ENCODE data around the gene SPTBN1.

The SPTBN1 gene

GRCh38 chr2:54675738-54676137, 219.6 kb downstream of the SPTBN1 start:
- H3K14ac ChIP-seq (ENCODE audit: low read length) = no peak overlapping the region
- H3K4me1 ChIP-seq (ENCODE audit: control insufficient read depth in 1 of 2, insufficient read depth in 2 of 2, low read length in 2 of 2) = peaks cover 12 to 20% of the 10 kb centered on the region in 2 experiments
- peak overlapping the region; percentile 2 for H2AK5ac ChIP-seq (ENCODE audit: low read length)
- no peak overlapping the region for H3K9ac ChIP-seq (ENCODE audit: low read length)
- peaks cover 8% of the 10 kb centered on the region for H3K79me1 ChIP-seq (ENCODE audit: low read length)
- peaks cover 3% of the 10 kb centered on the region in 2 experiments for H3K36me3 ChIP-seq (ENCODE audit: control insufficient read depth in 1 of 2, insufficient read depth in 2 of 2, low read length in 2 of 2)
- peaks cover 1% of the 10 kb centered on the region for H3K9me3 ChIP-seq (ENCODE audit: insufficient read depth, low read depth, low read length)
- no peak overlapping the region for H3K4me2 ChIP-seq (ENCODE audit: low read length)
- H2BK12ac ChIP-seq (ENCODE audit: low read length) = no peak overlapping the region
- H4K91ac ChIP-seq (ENCODE audit: low read depth, low read length) = no peak overlapping the region
- H3K27me3 ChIP-seq (ENCODE audit: insufficient read depth, low read length) = no peaks in the 10 kb centered on the region
- no peak overlapping the region for H2BK120ac ChIP-seq (ENCODE audit: insufficient read depth, low read length, poor library complexity)
- H2AFZ ChIP-seq (ENCODE audit: insufficient read depth, low read length, poor library complexity) = no peak overlapping the region
- peaks cover 3% of the 10 kb centered on the region for H3K79me2 ChIP-seq (ENCODE audit: control insufficient read depth, insufficient read depth, low read length, poor library complexity)
- no CpG with 5 or more reads among the region's 11 CpGs for WGBS (ENCODE audit: extremely low coverage, insufficient coverage, insufficient read length)
- no peak overlapping the region for H3K23ac ChIP-seq (ENCODE audit: low read length)
- DNase-seq = no peak
- H3K18ac ChIP-seq (ENCODE audit: low read length) = no peak overlapping the region
- H4K8ac ChIP-seq (ENCODE audit: low read depth, low read length) = no peak overlapping the region
- H3K4me3 ChIP-seq (ENCODE audit: low read depth, low read length) = no peak overlapping the region
- no peak overlapping the region for H4K12ac ChIP-seq (ENCODE audit: low read depth, low read length)
- H3K27ac ChIP-seq (ENCODE audit: low read depth, low read length) = no peak overlapping the region
- H2BK5ac ChIP-seq (ENCODE audit: low read depth, low read length, poor library complexity) = no peak overlapping the region
- no peak overlapping the region for H3K4ac ChIP-seq (ENCODE audit: low read depth, low read length)

DNA sequence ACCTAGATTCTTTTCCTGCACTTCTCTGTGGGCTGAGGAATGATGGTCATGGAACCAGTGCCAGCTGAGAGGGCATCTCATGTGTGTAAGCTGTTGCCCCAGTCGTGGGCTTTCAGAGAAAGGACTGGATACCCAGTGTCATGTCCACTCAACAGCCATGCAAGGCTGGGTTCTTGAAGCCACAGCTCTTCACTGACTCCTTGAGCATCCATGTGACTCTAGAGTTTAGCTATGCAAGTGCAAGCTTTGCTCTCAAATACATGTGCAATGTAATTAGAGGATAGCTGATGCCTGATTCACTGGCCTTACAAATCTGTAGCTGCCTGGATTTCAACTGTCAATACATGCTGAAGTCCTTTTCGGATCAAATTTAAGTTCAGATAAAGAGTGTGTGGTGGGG, 220.5 kb downstream of the SPTBN1 start:
- Histone ChIP-seq H4K12ac (ENCODE audit: low read depth, low read length) (no peak overlapping the region), H3K79me2 (ENCODE audit: control insufficient read depth, insufficient read depth, low read length, poor library complexity) (peaks cover 3% of the 10 kb centered on the region), H4K8ac (ENCODE audit: low read depth, low read length) (no peak overlapping the region), H3K23ac (ENCODE audit: low read length) (no peak overlapping the region), H3K36me3 (ENCODE audit: control insufficient read depth in 1 of 2, insufficient read depth in 2 of 2, low read length in 2 of 2) (peaks cover 0 to 3% of the 10 kb centered on the region in 2 experiments), H3K27me3 (ENCODE audit: insufficient read depth, low read length) (no peaks in the 10 kb centered on the region), H3K4ac (ENCODE audit: low read depth, low read length) (no peak overlapping the region), H2BK12ac (ENCODE audit: low read length) (no peak overlapping the region), H3K4me1 (ENCODE audit: control insufficient read depth in 1 of 2, insufficient read depth in 2 of 2, low read length in 2 of 2) (peaks cover 12 to 20% of the 10 kb centered on the region in 2 experiments), H3K27ac (ENCODE audit: low read depth, low read length) (no peak overlapping the region), H3K18ac (ENCODE audit: low read length) (no peak overlapping the region), H2AK5ac (ENCODE audit: low read length) (no peak overlapping the region), H3K79me1 (ENCODE audit: low read length) (peaks cover 8% of the 10 kb centered on the region), H3K4me2 (ENCODE audit: low read length) (no peak overlapping the region), H3K9me3 (ENCODE audit: insufficient read depth, low read depth, low read length) (peaks cover 1% of the 10 kb centered on the region), H2BK5ac (ENCODE audit: low read depth, low read length, poor library complexity) (no peak overlapping the region), H4K91ac (ENCODE audit: low read depth, low read length) (no peak overlapping the region), H3K9ac (ENCODE audit: low read length) (no peak overlapping the region), H2BK120ac (ENCODE audit: insufficient read depth, low read length, poor library complexity) (no peak overlapping the region), H2AFZ (ENCODE audit: insufficient read depth, low read length, poor library complexity) (no peak overlapping the region), H3K14ac (ENCODE audit: low read length) (no peak overlapping the region), H3K4me3 (ENCODE audit: low read depth, low read length) (no peak overlapping the region)
- no CpG with 5 or more reads among the region's 2 CpGs for WGBS (ENCODE audit: extremely low coverage, insufficient coverage, insufficient read length)
- DNase-seq = no peak

DNA sequence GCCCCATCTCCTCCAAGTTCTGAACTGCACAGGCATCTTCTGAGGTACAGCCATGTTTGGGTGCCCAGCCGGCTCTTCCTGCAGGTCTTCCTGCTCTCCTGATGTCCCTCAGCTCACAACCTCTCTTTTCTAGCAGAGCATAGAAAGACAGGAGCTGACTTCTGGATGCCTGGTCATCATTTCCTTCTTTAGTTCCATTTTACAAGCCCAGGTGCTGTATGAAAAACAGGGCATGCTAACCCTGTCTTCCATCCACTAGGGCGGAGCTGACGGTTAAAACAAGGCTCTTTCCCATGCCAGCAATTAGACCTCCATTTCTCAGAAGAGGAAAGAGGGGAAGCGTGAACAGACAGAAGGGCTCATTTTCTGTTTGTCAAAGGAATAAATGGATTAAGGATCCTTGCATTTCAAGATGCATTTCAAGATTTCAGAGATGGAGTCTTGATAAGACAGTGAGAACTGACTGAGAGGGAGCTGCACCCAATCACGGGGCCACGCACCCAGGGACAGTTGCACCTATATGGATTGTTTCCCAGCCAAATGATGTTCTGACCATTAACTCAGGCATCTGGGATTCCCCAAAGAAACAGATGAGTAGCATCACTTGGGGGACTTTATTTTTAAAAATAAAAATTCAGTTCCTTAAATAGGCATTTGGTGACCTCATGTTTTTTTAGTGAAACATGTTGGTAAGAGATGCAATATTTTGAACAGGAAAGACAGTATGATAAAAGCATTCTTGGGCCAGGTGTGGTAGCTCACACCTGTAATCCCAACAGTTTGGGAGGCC, 221.5 kb downstream of the SPTBN1 start:
- Histone ChIP-seq H3K79me2 (ENCODE audit: control insufficient read depth, insufficient read depth, low read length, poor library complexity) (peaks cover 3% of the 10 kb centered on the region), H2AK5ac (ENCODE audit: low read length) (no peak overlapping the region), H3K27me3 (ENCODE audit: insufficient read depth, low read length) (no peaks in the 10 kb centered on the region), H2BK5ac (ENCODE audit: low read depth, low read length, poor library complexity) (no peak overlapping the region), H3K79me1 (ENCODE audit: low read length) (peaks cover 6% of the 10 kb centered on the region), H4K12ac (ENCODE audit: low read depth, low read length) (no peak overlapping the region), H3K9ac (ENCODE audit: low read length) (no peak overlapping the region), H3K18ac (ENCODE audit: low read length) (no peak overlapping the region), H3K14ac (ENCODE audit: low read length) (no peak overlapping the region), H2BK120ac (ENCODE audit: insufficient read depth, low read length, poor library complexity) (no peak overlapping the region), H3K4me1 (ENCODE audit: control insufficient read depth in 1 of 2, insufficient read depth in 2 of 2, low read length in 2 of 2) (peaks cover 10 to 18% of the 10 kb centered on the region in 2 experiments), H3K4me3 (ENCODE audit: low read depth, low read length) (peak overlapping the region; percentile 37), H3K23ac (ENCODE audit: low read length) (no peak overlapping the region), H4K91ac (ENCODE audit: low read depth, low read length) (no peak overlapping the region), H2BK12ac (ENCODE audit: low read length) (no peak overlapping the region), H3K4ac (ENCODE audit: low read depth, low read length) (no peak overlapping the region), H2AFZ (ENCODE audit: insufficient read depth, low read length, poor library complexity) (no peak overlapping the region), H3K36me3 (ENCODE audit: control insufficient read depth in 1 of 2, insufficient read depth in 2 of 2, low read length in 2 of 2) (peaks cover 0 to 3% of the 10 kb centered on the region in 2 experiments), H3K9me3 (ENCODE audit: insufficient read depth, low read depth, low read length) (peaks cover 1% of the 10 kb centered on the region), H4K8ac (ENCODE audit: low read depth, low read length) (no peak overlapping the region), H3K4me2 (ENCODE audit: low read length) (no peak overlapping the region), H3K27ac (ENCODE audit: low read depth, low read length) (no peak overlapping the region)
- WGBS (ENCODE audit: extremely low coverage, insufficient coverage, insufficient read length) = no CpG with 5 or more reads among the region's 6 CpGs
- no peak for DNase-seq

GRCh38 chr2:54678719-54679118, 222.6 kb downstream of the SPTBN1 start:
- Histone ChIP-seq H2AFZ (ENCODE audit: insufficient read depth, low read length, poor library complexity) (no peak overlapping the region), H3K79me2 (ENCODE audit: control insufficient read depth, insufficient read depth, low read length, poor library complexity) (no peaks in the 10 kb centered on the region), H2BK120ac (ENCODE audit: insufficient read depth, low read length, poor library complexity) (no peak overlapping the region), H2AK5ac (ENCODE audit: low read length) (no peak overlapping the region), H3K4me3 (ENCODE audit: low read depth, low read length) (no peak overlapping the region), H4K12ac (ENCODE audit: low read depth, low read length) (no peak overlapping the region), H3K14ac (ENCODE audit: low read length) (no peak overlapping the region), H3K79me1 (ENCODE audit: low read length) (no peaks in the 10 kb centered on the region), H3K9ac (ENCODE audit: low read length) (no peak overlapping the region), H4K8ac (ENCODE audit: low read depth, low read length) (no peak overlapping the region), H3K27ac (ENCODE audit: low read depth, low read length) (no peak overlapping the region), H2BK12ac (ENCODE audit: low read length) (no peak overlapping the region), H3K18ac (ENCODE audit: low read length) (no peak overlapping the region), H3K4me2 (ENCODE audit: low read length) (no peak overlapping the region), H3K9me3 (ENCODE audit: insufficient read depth, low read depth, low read length) (peaks cover 1% of the 10 kb centered on the region), H3K27me3 (ENCODE audit: insufficient read depth, low read length) (no peaks in the 10 kb centered on the region), H3K36me3 (ENCODE audit: control insufficient read depth in 1 of 2, insufficient read depth in 2 of 2, low read length in 2 of 2) (peaks cover 0 to 3% of the 10 kb centered on the region in 2 experiments), H3K4ac (ENCODE audit: low read depth, low read length) (no peak overlapping the region), H4K91ac (ENCODE audit: low read depth, low read length) (no peak overlapping the region), H3K23ac (ENCODE audit: low read length) (no peak overlapping the region), H3K4me1 (ENCODE audit: control insufficient read depth in 1 of 2, insufficient read depth in 2 of 2, low read length in 2 of 2) (peaks cover 4 to 12% of the 10 kb centered on the region in 2 experiments), H2BK5ac (ENCODE audit: low read depth, low read length, poor library complexity) (no peak overlapping the region)
- no CpG with 5 or more reads among the region's 3 CpGs for WGBS (ENCODE audit: extremely low coverage, insufficient coverage, insufficient read length)
- no peak for DNase-seq
